Activated T-helper 17 cell treated with anti-CD3 and anti-CD28 coated beads, Interleukin-2, amount 50 U/mL, for 72 hours (primary cell): Measurements from ENCODE around the gene OSBPL6. TPM values are rescaled to one million over a fixed set of nuclear protein-coding genes. Genes with fewer than 3 reads are reported as not detected.
"Not testable (repeated sequence)": the region's sequence is repeated elsewhere in the genome, so short reads cannot be mapped to it uniquely, and the experiment has no call there.

Experiments
- ATAC-seq: fragments of 150-1000 bp; cut with Tn5 transposase; replicated peaks from 2 replicates; pipeline ENCODE4 v1.10.0; 2021; ENCODE audit warnings: mild to moderate bottlenecking, moderate library complexity
- H3K27ac Mint-ChIP-seq: one replicate; pipeline ENCODE4 v1.8.0; 2022; ENCODE audit warnings: mixed read lengths
- H3K27me3 Mint-ChIP-seq: one replicate; pipeline ENCODE4 v1.8.0; 2022; ENCODE audit warnings: mixed read lengths
- H3K36me3 Mint-ChIP-seq: one replicate; pipeline ENCODE4 v1.8.0; 2022; ENCODE audit warnings: low read depth, mild to moderate bottlenecking, mixed read lengths
- H3K4me1 Mint-ChIP-seq: one replicate; pipeline ENCODE4 v1.8.0; 2022; ENCODE audit warnings: mixed read lengths
- H3K4me3 Mint-ChIP-seq: one replicate; pipeline ENCODE4 v1.8.0; 2022; ENCODE audit warnings: mild to moderate bottlenecking, mixed read lengths
- H3K9me3 Mint-ChIP-seq: one replicate; pipeline ENCODE4 v1.8.0; 2022; ENCODE audit warnings: mixed read lengths
- total RNA-seq, 2 donors: library from RNA; stranded (reverse); gene quantifications; one replicate each; pipeline ENCODE4 v1.2.3, GENCODE V29; 2022

OSBPL6 gene
- total RNA-seq, 2 donors from 2014 or later = 0.77 to 1.0 TPM

DNA sequence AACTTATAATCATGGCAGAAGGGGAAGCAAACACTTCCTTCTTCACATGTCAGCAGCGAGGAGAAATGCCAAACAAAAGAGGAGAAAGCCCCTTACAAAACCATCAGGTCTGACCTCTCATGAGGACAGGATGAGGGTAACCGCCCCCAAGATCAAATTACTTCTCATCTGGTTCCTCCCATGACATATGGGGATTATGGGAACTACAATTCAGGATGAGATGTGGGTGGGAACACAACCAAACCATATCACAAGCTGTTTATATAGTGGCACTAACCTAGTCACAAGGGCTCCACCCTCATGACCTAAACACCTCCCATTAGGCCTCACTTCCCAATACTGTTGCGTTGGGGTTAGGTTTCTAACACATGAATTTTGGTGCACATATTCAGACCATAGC is 110.0 kb downstream of the OSBPL6 start:
- no peak for ATAC-seq
- H3K27ac Mint-ChIP-seq = no peak overlapping the region
- H3K9me3 Mint-ChIP-seq = no peaks in the 10 kb centered on the region
- H3K4me3 Mint-ChIP-seq = no peak overlapping the region
- no peaks in the 10 kb centered on the region for H3K4me1 Mint-ChIP-seq
- H3K36me3 Mint-ChIP-seq = no peaks in the 10 kb centered on the region
- peaks cover 22% of the 10 kb centered on the region for H3K27me3 Mint-ChIP-seq

DNA sequence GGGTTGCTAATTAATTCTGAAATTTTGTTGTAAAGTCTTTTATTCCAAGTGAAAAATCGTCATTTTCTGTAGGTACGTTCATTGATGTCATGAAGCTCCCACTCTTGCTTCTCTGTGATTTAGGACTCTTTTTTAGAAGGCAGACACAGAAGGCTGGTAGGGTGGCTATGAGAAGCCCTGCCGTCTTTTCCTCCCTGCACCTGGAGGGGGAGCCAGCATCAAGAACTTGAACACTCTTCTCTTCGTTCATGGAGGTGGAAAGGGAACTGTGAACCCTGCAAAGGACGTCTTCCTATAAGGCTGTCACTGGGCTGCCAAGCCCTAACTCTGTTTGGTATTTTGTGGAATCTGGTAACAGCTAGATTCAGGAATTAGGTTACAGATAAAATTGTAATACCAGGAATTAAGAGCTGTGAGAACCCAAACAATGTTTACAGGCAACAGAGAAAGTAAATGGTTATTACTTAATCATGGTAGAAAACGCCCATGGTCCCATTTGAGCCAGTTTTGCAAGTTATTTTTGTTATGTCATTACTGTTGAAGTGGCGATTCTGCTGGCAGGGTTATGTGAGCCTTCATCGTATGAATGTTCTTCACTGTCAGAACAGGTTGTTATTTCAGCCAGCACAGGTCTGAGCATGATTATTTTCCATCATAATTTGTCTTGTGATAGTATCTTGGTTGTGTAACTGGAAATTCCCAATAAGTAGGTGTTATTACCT is 112.2 kb downstream of the OSBPL6 start:
- no peaks in the 10 kb centered on the region for H3K4me1 Mint-ChIP-seq

DNA sequence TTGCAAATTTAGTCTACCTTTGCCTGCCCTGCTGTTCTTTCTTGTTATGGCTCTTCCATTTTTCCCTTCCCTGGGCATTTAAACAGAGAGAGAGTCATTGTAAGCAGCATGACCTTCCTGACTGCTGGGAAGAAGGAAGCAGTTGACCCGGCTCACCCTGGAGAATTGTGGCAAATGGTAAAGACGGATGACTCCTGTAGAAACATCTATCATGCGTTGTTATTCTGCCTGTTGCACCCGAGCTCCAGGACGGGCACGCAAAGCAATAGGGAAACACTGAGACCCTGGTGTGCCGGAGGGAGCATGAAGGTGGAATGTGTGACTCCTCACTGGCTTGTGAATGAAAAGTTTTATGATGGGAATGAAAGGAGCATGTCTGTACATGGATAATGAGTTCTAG is 113.3 kb downstream of the OSBPL6 start:
- H3K9me3 Mint-ChIP-seq = no peaks in the 10 kb centered on the region
- H3K4me1 Mint-ChIP-seq = no peaks in the 10 kb centered on the region
- H3K27me3 Mint-ChIP-seq = peaks cover 26% of the 10 kb centered on the region
- ATAC-seq = no peak
- H3K4me3 Mint-ChIP-seq = no peak overlapping the region
- H3K36me3 Mint-ChIP-seq = no peaks in the 10 kb centered on the region
- no peak overlapping the region for H3K27ac Mint-ChIP-seq

More for the DNA sequence above, 112.2 kb downstream of the OSBPL6 start:
- H3K36me3 Mint-ChIP-seq = no peaks in the 10 kb centered on the region
- H3K27me3 Mint-ChIP-seq = peaks cover 25% of the 10 kb centered on the region
- ATAC-seq = peak; percentile 59
- H3K27ac Mint-ChIP-seq = no peak overlapping the region
- H3K9me3 Mint-ChIP-seq = no peaks in the 10 kb centered on the region
- H3K4me3 Mint-ChIP-seq = no peak overlapping the region

DNA sequence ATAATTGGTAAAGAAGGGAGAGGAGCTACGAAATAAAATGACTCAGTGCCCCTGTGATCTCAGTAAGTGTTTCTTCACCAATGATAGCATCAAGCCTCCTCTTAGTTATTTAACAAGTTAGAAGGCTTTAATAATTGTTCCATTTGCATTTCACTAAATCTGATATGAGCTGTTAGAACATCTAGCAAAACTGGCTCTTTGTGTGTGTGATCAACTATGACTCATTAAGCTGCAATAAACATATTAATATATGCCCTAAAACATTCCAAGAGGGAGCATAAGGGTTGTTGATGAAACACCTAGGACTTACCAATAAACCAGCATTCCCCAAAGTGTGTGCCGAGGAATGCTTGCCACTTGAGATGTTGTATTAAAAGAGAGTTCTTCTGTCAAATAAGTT is 115.2 kb downstream of the OSBPL6 start:
- Mint-ChIP-seq H3K4me1 (no peaks in the 10 kb centered on the region), H3K27ac (no peak overlapping the region), H3K27me3 (peaks cover 21% of the 10 kb centered on the region), H3K36me3 (no peaks in the 10 kb centered on the region), H3K4me3 (no peak overlapping the region), H3K9me3 (no peaks in the 10 kb centered on the region)
- ATAC-seq = no peak

DNA sequence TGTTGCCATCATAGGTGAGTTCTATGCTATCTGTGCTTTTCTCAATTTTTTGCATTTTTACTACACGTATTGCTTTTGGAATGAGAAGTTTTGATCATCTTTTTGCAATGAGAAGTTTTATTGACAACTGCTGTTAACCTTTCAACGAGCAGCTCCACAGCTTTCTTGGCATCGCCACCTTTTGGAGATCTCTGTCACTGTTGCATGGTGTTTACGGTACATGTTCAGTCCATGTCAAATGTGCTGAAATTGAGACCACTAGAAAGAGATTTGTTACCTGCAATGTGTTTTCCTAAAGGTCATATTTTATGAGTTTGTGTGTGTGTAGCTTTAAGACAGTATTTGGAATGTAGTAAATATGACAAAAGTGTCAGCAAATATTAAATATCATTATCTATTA is 120.8 kb downstream of the OSBPL6 start:
- ATAC-seq = no peak
- no peak overlapping the region for H3K4me3 Mint-ChIP-seq
- H3K9me3 Mint-ChIP-seq = no peaks in the 10 kb centered on the region

DNA sequence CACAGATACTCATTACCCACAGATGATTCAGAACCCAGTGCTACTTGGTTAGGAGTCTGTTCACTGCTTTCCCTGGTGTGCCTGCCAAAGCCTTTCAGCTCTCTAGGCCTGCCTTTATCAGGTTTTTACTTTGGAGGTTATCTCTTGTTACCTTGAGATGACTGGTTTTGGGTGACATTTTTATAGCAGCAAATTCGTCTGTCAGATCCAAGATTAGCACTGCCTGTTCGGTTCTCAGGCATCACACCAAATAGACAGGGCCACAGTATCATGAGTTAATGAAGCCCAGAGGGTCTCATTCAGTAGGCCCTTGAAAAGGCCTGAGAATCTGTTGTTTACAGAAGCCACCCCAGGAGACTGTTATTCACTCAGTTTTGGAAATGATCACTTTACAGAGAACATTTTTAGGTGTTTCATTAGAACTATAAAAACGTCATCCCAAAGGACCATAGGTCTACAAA is 121.2 kb downstream of the OSBPL6 start:
- H3K4me3 Mint-ChIP-seq = no peak overlapping the region
- H3K27me3 Mint-ChIP-seq = peaks cover 15% of the 10 kb centered on the region
- no peaks in the 10 kb centered on the region for H3K4me1 Mint-ChIP-seq
- H3K36me3 Mint-ChIP-seq = no peaks in the 10 kb centered on the region
- H3K27ac Mint-ChIP-seq = no peak overlapping the region
- no peak for ATAC-seq
- no peaks in the 10 kb centered on the region for H3K9me3 Mint-ChIP-seq

More for the DNA sequence above, 120.8 kb downstream of the OSBPL6 start:
- Mint-ChIP-seq H3K36me3 (no peaks in the 10 kb centered on the region), H3K4me1 (no peaks in the 10 kb centered on the region), H3K27ac (no peak overlapping the region), H3K27me3 (peaks cover 14% of the 10 kb centered on the region)

DNA sequence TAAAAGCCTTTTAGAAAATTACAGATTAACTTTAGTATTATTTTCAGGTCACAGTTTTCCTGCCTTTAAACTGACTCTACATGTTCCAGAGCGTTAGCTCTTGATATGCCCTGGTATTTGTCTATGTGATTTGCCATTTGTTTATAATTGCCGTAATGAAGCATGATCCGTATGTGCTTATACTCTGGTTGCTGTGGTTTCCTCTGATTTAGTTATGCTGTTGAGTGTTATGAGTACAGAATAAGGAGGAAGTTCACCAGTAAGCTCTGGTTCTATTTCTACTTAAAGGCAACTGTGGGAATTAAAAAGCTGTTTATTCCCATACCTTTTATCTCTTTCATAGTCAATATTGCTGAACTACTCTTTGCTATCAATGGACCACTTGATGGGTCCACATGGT is 123.5 kb downstream of the OSBPL6 start:
- peaks cover 14% of the 10 kb centered on the region for H3K27me3 Mint-ChIP-seq
- H3K4me1 Mint-ChIP-seq = no peaks in the 10 kb centered on the region
- ATAC-seq = no peak
- no peak overlapping the region for H3K27ac Mint-ChIP-seq
- H3K36me3 Mint-ChIP-seq = no peaks in the 10 kb centered on the region
- H3K9me3 Mint-ChIP-seq = no peaks in the 10 kb centered on the region
- H3K4me3 Mint-ChIP-seq = no peak overlapping the region

DNA sequence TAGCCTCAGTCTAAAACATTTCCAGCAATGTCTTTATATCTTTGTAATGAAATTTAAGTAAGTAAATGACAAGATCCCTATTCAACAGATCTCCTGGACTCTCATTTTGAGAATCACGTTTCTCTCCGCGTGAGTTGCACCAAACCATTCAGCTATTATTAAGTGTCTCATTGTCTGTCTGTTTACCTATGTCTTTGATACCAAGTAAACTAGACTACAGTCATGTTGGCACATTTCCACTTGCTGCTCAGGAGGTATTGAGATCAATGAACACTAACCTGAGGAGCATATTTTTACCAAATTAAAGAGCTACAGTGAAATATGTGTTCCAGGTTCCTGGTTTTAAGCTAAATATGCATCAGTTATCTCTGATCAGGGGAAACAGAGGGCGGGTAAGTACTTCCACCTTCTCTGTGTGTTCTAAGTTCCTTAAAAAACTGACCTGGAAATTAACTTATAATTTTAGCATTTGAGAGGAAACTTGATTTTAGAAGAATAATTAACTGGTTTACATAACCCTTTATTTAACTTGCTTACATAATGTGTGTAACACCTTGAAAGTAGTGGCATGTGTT is 125.8 kb downstream of the OSBPL6 start:
- ATAC-seq = no peak
- Mint-ChIP-seq H3K27me3 (peaks cover 19% of the 10 kb centered on the region), H3K4me3 (no peak overlapping the region), H3K27ac (no peak overlapping the region), H3K9me3 (no peaks in the 10 kb centered on the region), H3K4me1 (no peaks in the 10 kb centered on the region), H3K36me3 (no peaks in the 10 kb centered on the region)

DNA sequence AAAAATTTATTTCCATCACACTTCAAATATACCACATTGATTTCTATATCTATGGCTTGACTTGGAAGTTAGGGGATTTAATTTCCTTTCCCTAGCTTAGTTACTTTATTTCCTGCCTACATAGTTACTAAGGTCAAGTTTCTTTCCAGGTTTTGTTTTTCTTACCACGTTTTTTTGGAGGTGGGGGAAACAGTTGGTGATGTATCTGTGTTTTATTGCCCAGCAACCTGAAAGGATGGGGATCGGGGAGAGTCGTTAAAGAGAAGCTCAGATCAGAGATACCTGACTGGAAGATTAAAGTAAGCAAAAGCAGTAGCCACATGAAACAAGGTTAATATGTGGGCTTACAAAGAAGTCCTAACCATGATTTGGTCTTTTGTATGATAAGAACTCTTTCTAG is 127.8 kb downstream of the OSBPL6 start:
- Mint-ChIP-seq H3K27ac (no peak overlapping the region), H3K4me1 (no peaks in the 10 kb centered on the region), H3K4me3 (no peak overlapping the region), H3K27me3 (peaks cover 22% of the 10 kb centered on the region), H3K9me3 (no peaks in the 10 kb centered on the region), H3K36me3 (no peaks in the 10 kb centered on the region)
- no peak for ATAC-seq

DNA sequence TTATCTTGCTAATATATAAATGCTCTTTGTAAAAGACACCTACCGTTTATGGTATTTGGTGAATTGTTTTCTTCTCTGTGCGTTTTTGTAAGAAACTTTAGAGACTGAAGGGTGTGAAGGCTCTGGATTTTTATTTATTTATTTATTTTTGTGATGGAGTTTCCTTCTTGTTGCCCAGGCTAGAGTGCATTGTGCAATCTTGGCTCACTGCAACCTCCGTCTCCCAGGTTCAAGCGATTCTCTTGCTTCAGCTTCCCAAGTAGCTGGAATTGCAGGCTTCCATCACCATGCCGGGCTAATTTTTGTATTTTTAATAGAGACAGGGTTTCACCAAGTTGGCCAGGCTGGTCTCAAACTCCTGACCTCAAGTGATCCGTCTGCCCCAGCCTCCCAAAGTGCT is 129.0 kb downstream of the OSBPL6 start:
- not testable (repeated sequence) for H3K27ac Mint-ChIP-seq, H3K4me3 Mint-ChIP-seq, H3K4me1 Mint-ChIP-seq, H3K36me3 Mint-ChIP-seq, H3K9me3 Mint-ChIP-seq, ATAC-seq
- H3K27me3 Mint-ChIP-seq = peaks cover 22% of the 10 kb centered on the region

DNA sequence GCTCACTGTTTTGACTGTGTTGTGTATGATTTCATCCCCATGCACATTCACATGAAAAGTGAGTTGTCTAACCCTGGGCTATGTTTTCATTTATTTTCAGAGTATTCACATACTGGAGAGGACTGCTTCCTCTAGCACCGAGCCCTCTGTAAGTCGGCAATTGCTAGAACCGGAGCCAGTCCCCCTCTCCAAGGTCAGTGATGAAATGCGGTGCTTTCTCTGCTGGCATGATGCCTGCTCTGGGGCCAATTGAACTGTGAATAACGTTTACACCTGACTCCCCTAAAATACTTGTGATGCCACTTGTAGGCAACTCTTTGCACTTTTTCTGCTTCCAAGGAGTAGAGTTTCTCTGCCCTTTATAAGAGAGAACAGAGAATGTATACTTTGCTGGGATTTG is 129.8 kb downstream of the OSBPL6 start:
- H3K27ac Mint-ChIP-seq = no peak overlapping the region
- no peak for ATAC-seq
- no peak overlapping the region for H3K4me3 Mint-ChIP-seq
- H3K27me3 Mint-ChIP-seq = peaks cover 19% of the 10 kb centered on the region
- H3K36me3 Mint-ChIP-seq = no peaks in the 10 kb centered on the region
- no peaks in the 10 kb centered on the region for H3K9me3 Mint-ChIP-seq
- H3K4me1 Mint-ChIP-seq = no peaks in the 10 kb centered on the region

DNA sequence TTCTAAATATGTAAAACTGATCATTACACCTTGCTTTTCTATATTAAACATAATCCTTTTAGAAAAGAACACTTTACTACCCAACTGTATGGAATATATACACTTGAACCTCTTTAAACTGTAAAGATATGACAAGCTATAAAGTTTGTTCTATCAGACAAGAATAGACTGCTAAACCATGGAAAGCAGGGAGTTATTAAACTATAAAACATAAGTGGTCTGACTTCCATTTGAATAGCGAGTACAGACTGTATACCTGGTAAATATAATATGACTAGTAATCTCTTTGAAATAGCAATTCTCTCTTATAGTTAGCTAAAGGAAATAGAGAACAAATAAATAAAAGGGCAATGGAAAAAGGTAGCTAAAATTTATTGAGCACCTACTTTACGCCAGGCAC is 131.0 kb downstream of the OSBPL6 start:
- Mint-ChIP-seq H3K4me3 (no peak overlapping the region), H3K9me3 (no peaks in the 10 kb centered on the region), H3K4me1 (no peaks in the 10 kb centered on the region), H3K36me3 (no peaks in the 10 kb centered on the region), H3K27me3 (peaks cover 12% of the 10 kb centered on the region), H3K27ac (no peak overlapping the region)
- no peak for ATAC-seq

DNA sequence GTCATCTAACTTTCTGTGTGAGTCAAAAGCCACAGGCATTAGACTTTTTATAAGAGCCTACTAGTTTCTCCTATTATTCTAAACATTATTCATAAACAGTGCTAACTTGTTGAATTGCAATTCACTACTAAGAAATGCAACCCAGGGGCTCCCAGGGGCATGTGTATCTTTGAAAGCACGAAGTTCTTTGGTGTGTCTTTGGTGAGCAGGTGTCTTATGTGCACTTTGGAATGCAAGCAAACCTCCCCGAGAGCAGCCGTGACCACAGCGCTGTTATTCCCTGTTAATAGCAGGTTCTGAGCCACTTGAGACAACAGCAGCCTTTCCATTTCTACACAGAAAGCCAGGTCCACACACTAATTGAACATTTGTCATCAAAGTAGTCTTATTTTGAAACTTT is 133.2 kb downstream of the OSBPL6 start:
- no peak overlapping the region for H3K4me3 Mint-ChIP-seq
- no peak overlapping the region for H3K27ac Mint-ChIP-seq
- ATAC-seq = no peak
- H3K27me3 Mint-ChIP-seq = peaks cover 8% of the 10 kb centered on the region
- no peaks in the 10 kb centered on the region for H3K4me1 Mint-ChIP-seq
- no peaks in the 10 kb centered on the region for H3K9me3 Mint-ChIP-seq
- no peaks in the 10 kb centered on the region for H3K36me3 Mint-ChIP-seq

DNA sequence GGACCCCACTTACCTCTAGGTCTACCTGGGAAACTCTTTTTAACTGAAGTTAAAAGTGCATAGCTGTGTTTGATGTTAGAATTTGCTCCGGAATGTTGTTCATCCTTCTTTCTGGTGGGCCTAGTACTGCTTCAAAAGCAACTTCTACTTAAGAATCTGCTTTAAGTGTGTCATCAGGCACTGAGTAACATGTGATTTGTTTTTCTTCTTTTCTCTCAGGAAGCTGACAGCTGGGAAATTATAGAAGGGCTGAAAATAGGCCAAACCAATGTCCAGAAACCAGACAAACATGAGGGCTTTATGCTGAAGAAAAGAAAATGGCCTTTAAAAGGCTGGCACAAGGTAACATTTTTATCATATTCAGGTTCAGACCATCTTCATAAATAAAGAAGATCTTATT is 133.7 kb downstream of the OSBPL6 start:
- Mint-ChIP-seq H3K4me3 (no peak overlapping the region), H3K4me1 (no peaks in the 10 kb centered on the region), H3K36me3 (no peaks in the 10 kb centered on the region), H3K9me3 (no peaks in the 10 kb centered on the region), H3K27me3 (peaks cover 8% of the 10 kb centered on the region), H3K27ac (no peak overlapping the region)
- no peak for ATAC-seq

DNA sequence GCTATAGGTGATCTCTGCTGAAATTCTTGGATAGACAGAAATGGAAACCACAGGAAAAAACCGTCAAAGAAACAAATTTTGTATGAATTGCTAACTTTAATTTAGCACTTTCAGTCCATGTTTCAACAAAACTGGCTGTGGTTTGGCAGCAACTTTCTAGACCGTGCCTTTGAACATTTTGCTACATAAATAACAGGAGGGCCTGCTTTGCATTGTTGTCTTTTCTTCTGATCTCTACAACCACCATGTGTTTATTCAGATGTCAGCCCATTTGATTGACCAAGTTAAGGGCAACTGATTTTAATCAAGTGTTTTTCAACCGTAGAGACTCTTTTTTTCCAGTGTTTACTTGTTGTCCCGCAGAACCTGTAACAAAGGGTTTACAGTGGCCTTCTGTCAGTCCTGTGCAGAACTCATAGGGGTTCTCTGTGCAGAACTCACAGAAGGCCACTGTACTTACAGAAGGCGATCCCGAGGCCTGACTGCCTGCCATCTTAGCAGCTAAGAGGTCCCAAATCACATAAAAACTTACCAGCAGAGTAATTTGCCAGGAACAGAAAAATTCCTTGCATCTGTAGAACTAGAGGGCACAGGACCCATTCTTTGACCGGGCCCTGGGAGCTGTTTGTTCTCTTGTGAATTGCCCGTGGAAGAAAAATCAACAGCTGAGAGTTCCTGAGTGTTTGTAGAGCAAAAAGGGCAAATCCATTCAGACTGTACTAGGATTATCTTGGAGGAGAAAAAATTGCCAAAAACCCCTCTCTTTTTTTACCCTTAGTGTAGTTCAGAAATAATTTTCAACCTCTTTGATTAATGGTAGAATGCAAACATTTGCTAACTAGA is 136.1 kb downstream of the OSBPL6 start:
- Mint-ChIP-seq H3K9me3 (no peaks in the 10 kb centered on the region), H3K4me3 (no peak overlapping the region), H3K4me1 (no peaks in the 10 kb centered on the region), H3K27ac (no peak overlapping the region), H3K36me3 (no peaks in the 10 kb centered on the region), H3K27me3 (peaks cover 3% of the 10 kb centered on the region)
- no peak for ATAC-seq
